Sigmoid colon (tissue), 7 donors: ENCODE measurements around the gene NAT16. TPM values are rescaled to one million over a fixed set of nuclear protein-coding genes. Genes with fewer than 3 reads are reported as not detected.

Source experiments
- DNase-seq: peaks from one replicate; pipeline ENCODE4 v3.0.0-alpha.2; 2019
- H3K27ac ChIP-seq, 4 donors: fragments of 200-600 bp; sonication (generic); one replicate each; pipeline ENCODE4 v1.5.1; 2016 to 2019; ENCODE audit warnings: mild to moderate bottlenecking in 1 of 4
- H3K27me3 ChIP-seq, 3 donors: fragments of 200-600 bp; sonication (generic); one replicate each; pipeline ENCODE4 v1.5.1; 2019; ENCODE audit warnings: mild to moderate bottlenecking in 1 of 3
- H3K36me3 ChIP-seq, 4 donors: fragments of 200-600 bp; sonication (generic); one replicate each; pipeline ENCODE4 v1.5.1; 2016 to 2019
- H3K4me1 ChIP-seq, 4 donors: fragments of 200-600 bp; sonication (generic); one replicate each; pipeline ENCODE4 v1.5.1; 2017 to 2019
- H3K4me3 ChIP-seq, 4 donors: fragments of 200-600 bp; sonication (generic); one replicate each; pipeline ENCODE4 v1.5.1; 2017 to 2019; ENCODE audit warnings: mild to moderate bottlenecking in 2 of 4, moderate library complexity in 1 of 4
- H3K9me3 ChIP-seq, 4 donors: fragments of 200-600 bp in 3 of 4; sonication (generic) in 3 of 4; one replicate each; pipeline versions ENCODE4 v1.5.1 to v1.6.1; 2013 to 2019
- EP300 ChIP-seq, 4 donors: sonication (generic); formaldehyde crosslinking; IDR thresholded peaks; one replicate each; pipeline ENCODE4 v1.6.1; 2017; ENCODE audit warnings: antibody characterized with exemption in 4 of 4
- POLR2A ChIP-seq, 2 donors: fragments of 450-650 bp; IDR thresholded peaks; one replicate each; pipeline ENCODE4 v1.6.1; 2016; ENCODE audit warnings: antibody characterized with exemption in 2 of 2, mild to moderate bottlenecking in 2 of 2, moderate library complexity in 2 of 2
- POLR2AphosphoS5 ChIP-seq, 4 donors: sonication (generic); formaldehyde crosslinking; IDR thresholded peaks; one replicate each; pipeline ENCODE4 v1.6.1; 2017; ENCODE audit warnings: antibody characterized with exemption in 4 of 4
- WGBS, 2 donors: extraction: QIAGEN DNeasy Blood & Tissue Kit; methylation state at CpG; one replicate each; pipeline ENCODE4 v1.1.7; 2013; 5-methylcytosine and 5-hydroxymethylcytosine counted together
- intact Hi-C: fragments of 100-400 bp; cut with DNase I; formaldehyde crosslinking; loops from one replicate; pipeline ENCODE4 v1.15.1; 2023
- polyA plus RNA-seq, 3 donors: library from polyadenylated mRNA; stranded (reverse); fragments of 200-250 nt; gene quantifications; one replicate each; pipeline ENCODE4 v1.2.3, GENCODE V29; 2013
- total RNA-seq, 4 donors: library from RNA; depleted of rRNA; stranded (reverse); fragments of >200 nt; gene quantifications; one replicate each; pipeline ENCODE4 v1.1.0, GENCODE V29; 2016
- TF ChIP-seq, protein P1 (sequence below), 4 experiments: fragments of 450-650 bp in 3 of 4; fragments of 200-600 bp in 1 of 4; IDR thresholded peaks; one replicate each; pipeline ENCODE4 v1.5.1; 2016 to 2019; ENCODE audit warnings: antibody characterized with exemption in 4 of 4, mild to moderate bottlenecking in 3 of 4, moderate library complexity in 2 of 4
- donor health status: healthy with polysubstance abuse.
- donor health status: Bipolar disorder and iron deficiency.
- donor health status: healthy.

The NAT16 gene
- total and polyA plus RNA-seq, 7 donors = 0.23 TPM; not detected in 6

DNA sequence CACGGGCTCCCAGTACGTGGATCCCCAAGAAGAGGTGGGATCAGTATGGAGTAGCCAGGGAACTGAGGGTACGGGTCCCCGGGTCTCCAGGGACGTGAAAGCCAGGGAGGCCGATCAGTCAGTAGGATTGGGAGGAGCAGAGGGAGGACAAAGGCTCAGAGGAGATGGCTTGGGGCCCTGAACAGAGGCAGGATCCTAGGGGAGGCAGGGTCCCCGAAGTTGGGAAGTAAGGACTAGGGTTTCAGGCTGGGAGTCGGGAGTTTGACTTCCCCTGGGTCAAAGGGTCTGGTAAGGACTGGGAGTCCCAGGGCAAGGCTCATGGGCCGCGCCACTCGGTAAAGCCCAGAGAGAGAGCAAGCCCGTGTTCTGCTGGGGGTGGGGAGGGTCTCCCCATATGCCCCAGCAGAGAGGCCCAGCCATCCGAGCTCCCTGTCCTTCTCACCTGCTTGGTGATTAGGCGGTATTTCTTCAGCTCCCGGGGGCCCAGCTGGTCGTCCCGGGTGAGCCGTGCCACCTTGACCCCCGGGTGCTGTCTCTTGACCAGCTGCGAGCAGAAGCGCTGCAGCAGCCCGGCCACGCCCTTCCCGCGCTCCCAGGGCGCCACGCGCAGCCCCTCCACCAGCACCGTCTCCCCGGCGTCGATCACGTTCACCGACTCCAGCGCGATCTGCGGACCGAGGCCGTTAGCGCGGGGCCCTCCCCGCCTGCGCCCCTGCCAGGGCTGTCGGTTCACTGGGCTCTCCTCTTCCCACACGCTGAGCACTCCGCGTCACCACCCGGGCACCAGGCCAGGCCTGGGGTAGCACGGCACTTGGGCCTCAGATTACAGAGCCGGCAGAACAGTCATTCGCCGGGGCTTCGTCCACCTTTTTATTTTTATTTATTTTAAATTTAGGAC lies 7.0 kb downstream of the NAT16 start:
- WGBS, 2 donors = 2 to 4% methylated on average over 53 of the region's 53 CpGs
- TF ChIP-seq, protein P1, sequence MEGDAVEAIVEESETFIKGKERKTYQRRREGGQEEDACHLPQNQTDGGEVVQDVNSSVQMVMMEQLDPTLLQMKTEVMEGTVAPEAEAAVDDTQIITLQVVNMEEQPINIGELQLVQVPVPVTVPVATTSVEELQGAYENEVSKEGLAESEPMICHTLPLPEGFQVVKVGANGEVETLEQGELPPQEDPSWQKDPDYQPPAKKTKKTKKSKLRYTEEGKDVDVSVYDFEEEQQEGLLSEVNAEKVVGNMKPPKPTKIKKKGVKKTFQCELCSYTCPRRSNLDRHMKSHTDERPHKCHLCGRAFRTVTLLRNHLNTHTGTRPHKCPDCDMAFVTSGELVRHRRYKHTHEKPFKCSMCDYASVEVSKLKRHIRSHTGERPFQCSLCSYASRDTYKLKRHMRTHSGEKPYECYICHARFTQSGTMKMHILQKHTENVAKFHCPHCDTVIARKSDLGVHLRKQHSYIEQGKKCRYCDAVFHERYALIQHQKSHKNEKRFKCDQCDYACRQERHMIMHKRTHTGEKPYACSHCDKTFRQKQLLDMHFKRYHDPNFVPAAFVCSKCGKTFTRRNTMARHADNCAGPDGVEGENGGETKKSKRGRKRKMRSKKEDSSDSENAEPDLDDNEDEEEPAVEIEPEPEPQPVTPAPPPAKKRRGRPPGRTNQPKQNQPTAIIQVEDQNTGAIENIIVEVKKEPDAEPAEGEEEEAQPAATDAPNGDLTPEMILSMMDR (IDR thresholded peaks at IDR 0.05) = no peak
- no peak for TF ChIP-seq POLR2A (IDR thresholded peaks at IDR 0.05)
- no peak for TF ChIP-seq EP300 (IDR thresholded peaks at IDR 0.05)
- no peak for TF ChIP-seq POLR2AphosphoS5 (IDR thresholded peaks at IDR 0.05)
- H3K4me3 ChIP-seq = peak overlapping the region in 1 of 4 donors; percentile 16
- no peaks in the 10 kb centered on the region for H3K9me3 ChIP-seq
- H3K4me1 ChIP-seq = peaks cover 0 to 36% (median 25%) of the 10 kb centered on the region in 4 donors
- intact Hi-C loops = no loop called here
- no peaks in the 10 kb centered on the region for H3K36me3 ChIP-seq
- H3K27ac ChIP-seq = no peak overlapping the region
- DNase-seq = no peak
- peaks cover 62 to 100% (median 96%) of the 10 kb centered on the region in 3 donors for H3K27me3 ChIP-seq

DNA sequence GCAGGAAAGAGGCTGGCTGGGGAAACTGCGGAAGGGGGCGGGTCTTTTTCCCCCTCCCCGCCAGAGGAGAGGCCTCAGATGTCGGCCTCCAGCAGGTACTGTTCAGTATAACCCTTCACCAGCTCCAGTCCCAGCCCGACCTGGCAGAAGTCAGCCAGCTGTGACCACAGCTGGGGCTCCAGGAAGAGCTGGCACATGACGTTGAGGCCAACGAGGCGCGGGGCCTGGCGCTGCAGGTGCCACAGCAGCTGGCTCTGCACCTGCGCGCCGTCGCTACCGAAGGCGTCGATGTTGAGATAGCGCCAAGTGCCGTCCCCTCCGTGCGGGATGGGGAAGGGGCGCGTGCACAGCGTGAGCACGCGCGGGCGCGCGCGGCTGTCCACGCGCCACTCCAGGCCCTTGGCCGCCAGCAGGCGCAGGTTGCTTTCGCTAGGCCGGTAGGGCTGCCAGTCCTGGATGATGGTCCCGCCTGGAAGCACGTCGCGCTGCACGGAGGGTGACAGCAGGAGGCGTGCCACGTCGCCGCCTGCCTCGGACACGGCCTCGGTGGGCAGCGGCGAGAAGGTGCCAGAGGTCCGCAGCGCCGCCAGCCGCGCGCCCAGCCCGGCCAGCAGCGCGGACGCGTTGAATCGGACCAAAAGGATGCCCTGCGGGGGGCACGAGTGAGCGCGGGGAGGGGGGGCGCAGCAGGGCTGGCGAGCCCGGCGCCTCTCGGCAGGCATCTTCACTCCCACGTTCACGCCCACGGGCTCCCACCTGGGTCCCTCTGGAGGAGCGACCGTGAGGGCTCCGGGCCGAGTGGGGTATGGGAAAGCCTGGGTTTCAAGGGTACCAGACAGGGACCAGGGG lies 7.9 kb downstream of the NAT16 start:
- peaks cover 71 to 100% (median 96%) of the 10 kb centered on the region in 3 donors for H3K27me3 ChIP-seq
- 1 to 3% methylated on average over 79 of the region's 79 CpGs for WGBS, 2 donors
- no peak for DNase-seq
- H3K9me3 ChIP-seq = no peaks in the 10 kb centered on the region
- TF ChIP-seq EP300 (IDR thresholded peaks at IDR 0.05) (no peak), POLR2AphosphoS5 (IDR thresholded peaks at IDR 0.05) (no peak), POLR2A (IDR thresholded peaks at IDR 0.05) (no peak)
- TF ChIP-seq, protein P1 (IDR thresholded peaks at IDR 0.05) = no peak
- intact Hi-C loops = no loop called here
- peaks cover 0 to 36% (median 25%) of the 10 kb centered on the region in 4 donors for H3K4me1 ChIP-seq
- H3K27ac ChIP-seq = no peak overlapping the region
- no peak overlapping the region for H3K4me3 ChIP-seq
- no peaks in the 10 kb centered on the region for H3K36me3 ChIP-seq

DNA sequence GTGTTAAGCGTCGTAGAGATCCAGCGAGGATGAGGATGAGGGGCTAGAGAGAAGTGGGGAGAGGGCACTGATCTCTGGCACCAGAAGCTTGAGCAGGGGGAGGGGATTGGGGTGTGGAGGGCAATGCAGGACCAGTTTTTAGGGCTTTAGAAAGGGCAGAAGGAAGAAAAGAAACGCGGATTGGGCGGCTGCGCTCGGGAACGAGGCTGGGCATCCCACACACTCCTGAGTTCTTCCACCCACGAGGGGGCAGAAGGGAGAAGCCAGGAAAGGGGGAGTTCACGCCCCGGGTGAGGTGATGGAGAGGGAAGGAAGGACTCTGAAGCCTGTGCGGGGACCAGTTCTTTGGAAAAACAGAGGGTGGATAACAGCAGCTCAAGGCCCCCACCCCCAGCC lies 8.7 kb downstream of the NAT16 start:
- DNase-seq = no peak
- 3 to 4% methylated on average over 13 of the region's 13 CpGs for WGBS, 2 donors
- peaks cover 76 to 100% (median 96%) of the 10 kb centered on the region in 3 donors for H3K27me3 ChIP-seq
- no peaks in the 10 kb centered on the region for H3K9me3 ChIP-seq
- intact Hi-C loops = no loop called here
- TF ChIP-seq POLR2A (IDR thresholded peaks at IDR 0.05) = no peak
- TF ChIP-seq, protein P1 (IDR thresholded peaks at IDR 0.05) = no peak
- no peak for TF ChIP-seq POLR2AphosphoS5 (IDR thresholded peaks at IDR 0.05)
- TF ChIP-seq EP300 (IDR thresholded peaks at IDR 0.05) = no peak
- H3K27ac ChIP-seq = no peak overlapping the region
- H3K4me1 ChIP-seq = peaks cover 0 to 36% (median 27%) of the 10 kb centered on the region in 4 donors
- H3K4me3 ChIP-seq = no peak overlapping the region
- no peaks in the 10 kb centered on the region for H3K36me3 ChIP-seq

DNA sequence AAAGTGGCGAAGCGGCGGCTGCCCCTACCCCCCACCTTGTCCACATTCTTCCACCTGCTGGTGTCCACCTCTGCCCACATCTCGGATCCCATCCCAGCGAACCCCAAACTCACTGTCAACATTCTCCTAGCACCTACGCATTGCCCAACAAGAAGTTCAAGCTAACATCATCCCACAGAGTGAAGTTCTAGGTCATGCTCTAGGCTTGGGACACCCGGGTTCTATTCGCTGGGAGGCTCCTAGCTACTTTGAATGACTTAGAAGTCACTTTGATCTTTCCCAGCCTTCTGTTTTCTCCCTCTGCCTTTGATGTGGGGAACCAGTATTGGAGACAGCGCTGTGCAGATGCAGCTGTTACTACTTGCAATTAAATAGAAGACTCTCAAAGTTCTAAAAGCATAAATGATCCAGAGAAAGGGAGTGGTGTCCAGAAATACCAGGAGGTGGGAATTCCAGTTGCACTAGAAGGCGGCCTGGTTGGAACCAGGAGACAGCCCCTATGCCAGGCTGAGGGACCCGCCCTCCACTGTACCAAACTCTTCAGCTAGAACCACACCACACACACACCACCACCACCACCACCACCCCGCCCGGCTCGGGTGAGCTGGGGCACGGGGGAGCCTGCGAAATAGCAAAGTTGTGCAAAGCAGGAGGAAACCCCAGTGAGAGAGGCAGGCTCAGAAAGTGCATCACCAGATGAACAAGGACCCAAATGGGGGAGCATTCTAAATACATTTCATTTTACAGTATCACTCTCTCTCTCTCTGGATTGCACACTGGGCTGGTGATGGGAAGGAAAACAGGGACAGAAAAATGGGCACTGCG lies 9.3 kb downstream of the NAT16 start:
- Histone ChIP-seq H3K4me3 (no peak overlapping the region), H3K27ac (no peak overlapping the region), H3K27me3 (peaks cover 77 to 100% (median 96%) of the 10 kb centered on the region in 3 donors), H3K9me3 (no peaks in the 10 kb centered on the region), H3K4me1 (peaks cover 0 to 41% (median 32%) of the 10 kb centered on the region in 4 donors), H3K36me3 (no peaks in the 10 kb centered on the region)
- TF ChIP-seq POLR2A (IDR thresholded peaks at IDR 0.05) (no peak), EP300 (IDR thresholded peaks at IDR 0.05) (no peak), POLR2AphosphoS5 (IDR thresholded peaks at IDR 0.05) (no peak)
- TF ChIP-seq, protein P1 (IDR thresholded peaks at IDR 0.05) = no peak
- intact Hi-C loops = no loop called here
- no peak for DNase-seq
- 4 to 5% methylated on average over 17 of the region's 17 CpGs for WGBS, 2 donors
